ENCODE data around the gene SLC35G1.

Gene SLC35G1

GRCh38 chr10:93893646-93894515 is at the start of gene SLC35G1:
Gene SLC35G1 (plus strand): TSS chr10:93893978. CDS start chr10:93894034, 56 bp downstream.
- DNase-seq: peak; percentile 53 to 62

GRCh38 chr10:93844979-93845626 is 48.7 kb upstream of the SLC35G1 start:
- no peak for DNase-seq

- no peak for DNase-seq
These were observed 44.2 kb upstream of the SLC35G1 start for GRCh38 chr10:93849593-93849992.

- no peak for DNase-seq
These were observed 43.5 kb upstream of the SLC35G1 start for GRCh38 chr10:93850031-93851015.

GRCh38 chr10:93851169-93851568 is 42.6 kb upstream of the SLC35G1 start:
- no peak for DNase-seq

GRCh38 chr10:93852476-93853095 is 41.2 kb upstream of the SLC35G1 start:
- no peak for DNase-seq

- DNase-seq: no peak
These were observed 38.8 kb upstream of the SLC35G1 start for GRCh38 chr10:93854975-93855374.

- no peak for DNase-seq
These were observed 37.2 kb upstream of the SLC35G1 start for GRCh38 chr10:93856349-93857145.

- DNase-seq: no peak
These were observed 34.6 kb upstream of the SLC35G1 start for GRCh38 chr10:93859049-93859655.

GRCh38 chr10:93861825-93862224 is 32.0 kb upstream of the SLC35G1 start:
- DNase-seq: no peak

GRCh38 chr10:93865794-93866425 is 27.9 kb upstream of the SLC35G1 start:
- DNase-seq: no peak

- no peak for DNase-seq
These were observed 26.3 kb upstream of the SLC35G1 start for GRCh38 chr10:93867525-93867924.

GRCh38 chr10:93871671-93872204 is 22.0 kb upstream of the SLC35G1 start:
- no peak for DNase-seq

- DNase-seq: no peak
These were observed 21.2 kb upstream of the SLC35G1 start for GRCh38 chr10:93872375-93873158.

GRCh38 chr10:93873420-93874115 is 20.2 kb upstream of the SLC35G1 start:
- DNase-seq: no peak

GRCh38 chr10:93874309-93875031 is 19.3 kb upstream of the SLC35G1 start:
- DNase-seq: no peak

- no peak for DNase-seq
These were observed 18.8 kb upstream of the SLC35G1 start for GRCh38 chr10:93875032-93875358.

GRCh38 chr10:93876381-93876780 is 17.4 kb upstream of the SLC35G1 start:
- DNase-seq: no peak
